GM23248 (cell line): ENCODE data around the gene ISYNA1. TPM values are rescaled to one million over a fixed set of nuclear protein-coding genes. Genes with fewer than 3 reads are reported as not detected.

Source experiments
- DNase-seq: peaks from one replicate; pipeline ENCODE4 v3.0.0-alpha.2; 2015
- H2AFZ ChIP-seq: fragments of 200-600 bp; sonication (generic); 2 replicates; pipeline ENCODE4 v1.6.1; 2016; ENCODE audit warnings: antibody characterized with exemption
- H3F3A ChIP-seq: fragments of 200-600 bp; sonication (generic); 2 replicates; pipeline ENCODE4 v1.6.1; 2016; ENCODE audit warnings: mild to moderate bottlenecking, antibody characterized with exemption, mixed run types; ENCODE audit not compliant: insufficient read depth
- H3K27ac ChIP-seq: fragments of 200-600 bp; sonication (generic); 2 replicates; pipeline ENCODE4 v1.5.1; 2016; ENCODE audit warnings: mild to moderate bottlenecking
- H3K27me3 ChIP-seq: fragments of 200-600 bp; sonication (generic); replicated peaks from 2 replicates; pipeline ENCODE4 v1.6.1; 2016; ENCODE audit warnings: mild to moderate bottlenecking; ENCODE audit not compliant: insufficient read depth
- H3K36me3 ChIP-seq: fragments of 200-600 bp; sonication (generic); 2 replicates; pipeline ENCODE4 v1.6.1; 2016; ENCODE audit warnings: low read depth, mild to moderate bottlenecking
- H3K4me1 ChIP-seq: fragments of 200-600 bp; sonication (generic); 2 replicates; pipeline ENCODE4 v1.6.1; 2016; ENCODE audit warnings: mild to moderate bottlenecking; ENCODE audit not compliant: insufficient read depth
- H3K4me2 ChIP-seq: fragments of 200-600 bp; sonication (generic); one replicate; pipeline ENCODE4 v1.6.1; 2016; ENCODE audit warnings: mild to moderate bottlenecking; ENCODE audit not compliant: unreplicated experiment
- H3K4me3 ChIP-seq: fragments of 200-600 bp; sonication (generic); 2 replicates; pipeline ENCODE4 v1.5.1; 2016; ENCODE audit warnings: mild to moderate bottlenecking
- H3K79me2 ChIP-seq: fragments of 200-600 bp; sonication (generic); 2 replicates; pipeline ENCODE4 v1.6.1; 2016; ENCODE audit warnings: mild to moderate bottlenecking; ENCODE audit not compliant: insufficient read depth
- H3K9ac ChIP-seq: fragments of 200-600 bp; sonication (generic); 2 replicates; pipeline ENCODE4 v1.6.1; 2016; ENCODE audit warnings: mild to moderate bottlenecking
- H3K9me2 ChIP-seq: fragments of 200-600 bp; sonication (generic); 2 replicates; pipeline ENCODE4 v1.6.1; 2016; ENCODE audit warnings: mixed run types, mild to moderate bottlenecking, moderate library complexity; ENCODE audit not compliant: insufficient read depth
- H3K9me3 ChIP-seq: fragments of 200-600 bp; sonication (generic); one replicate; pipeline ENCODE4 v1.6.1; 2017; ENCODE audit warnings: low read depth
- H4K20me1 ChIP-seq: fragments of 200-600 bp; sonication (generic); 2 replicates; pipeline ENCODE4 v1.6.0; 2016; ENCODE audit not compliant: insufficient read depth
- EZH2 ChIP-seq: fragments of 200-600 bp; sonication (generic); IDR thresholded peaks from 2 replicates; pipeline ENCODE4 v1.6.1; 2018; ENCODE audit warnings: antibody characterized with exemption, mild to moderate bottlenecking; ENCODE audit not compliant: insufficient read depth, poor library complexity, severe bottlenecking
- EZH2phosphoT487 ChIP-seq: fragments of 200-600 bp; sonication (generic); IDR thresholded peaks from 2 replicates; pipeline ENCODE4 v1.6.1; 2018; ENCODE audit warnings: antibody characterized with exemption, moderate library complexity, mild to moderate bottlenecking, low read depth; ENCODE audit not compliant: insufficient read depth
- WGBS, 2 experiments: methylation state at CpG; one replicate each; pipeline ENCODE4 v1.1.6; 2015 to 2017; ENCODE audit warnings: low lambda C conversion rate in 2 of 2, low coverage in 1 of 2; ENCODE audit errors: missing lambda C conversion rate in 2 of 2; 5-methylcytosine and 5-hydroxymethylcytosine counted together
- in situ Hi-C: fragments of 300-500 bp; cut with MboI; formaldehyde crosslinking; loops from 2 replicates; pipeline ENCODE4 v1.15.0; 2020
- microRNA-seq: library from miRNA; unstranded; fragments of <30 nt; microRNA quantifications from one replicate; pipeline ENCODE4, GENCODE V29; 2016; ENCODE audit warnings: borderline number of aligned reads
- polyA plus RNA-seq: library from polyadenylated mRNA; unstranded; fragments of >200 nt; fragmentation: Nextera tagmentation; extraction: Ambion mirVana; gene quantifications from 2 replicates; pipeline ENCODE4 v1.2.1, GENCODE V29; 2016
- small RNA-seq: library from RNA; depleted of rRNA; stranded (forward); fragments of <200 nt; gene quantifications from one replicate; pipeline ENCODE3, GENCODE V24; 2014; ENCODE audit warnings: low read depth, low replicate concordance
- total RNA-seq: library from RNA; depleted of rRNA; stranded (reverse); fragments of >200 nt; shearing (Covaris generic); gene quantifications from 2 replicates; pipeline ENCODE4 v1.2.3, GENCODE V29; 2014; rRNA removed

Gene ISYNA1
- total and polyA plus RNA-seq, 2 experiments from 2014 or later, result 5.5 to 17.2 TPM

DNA sequence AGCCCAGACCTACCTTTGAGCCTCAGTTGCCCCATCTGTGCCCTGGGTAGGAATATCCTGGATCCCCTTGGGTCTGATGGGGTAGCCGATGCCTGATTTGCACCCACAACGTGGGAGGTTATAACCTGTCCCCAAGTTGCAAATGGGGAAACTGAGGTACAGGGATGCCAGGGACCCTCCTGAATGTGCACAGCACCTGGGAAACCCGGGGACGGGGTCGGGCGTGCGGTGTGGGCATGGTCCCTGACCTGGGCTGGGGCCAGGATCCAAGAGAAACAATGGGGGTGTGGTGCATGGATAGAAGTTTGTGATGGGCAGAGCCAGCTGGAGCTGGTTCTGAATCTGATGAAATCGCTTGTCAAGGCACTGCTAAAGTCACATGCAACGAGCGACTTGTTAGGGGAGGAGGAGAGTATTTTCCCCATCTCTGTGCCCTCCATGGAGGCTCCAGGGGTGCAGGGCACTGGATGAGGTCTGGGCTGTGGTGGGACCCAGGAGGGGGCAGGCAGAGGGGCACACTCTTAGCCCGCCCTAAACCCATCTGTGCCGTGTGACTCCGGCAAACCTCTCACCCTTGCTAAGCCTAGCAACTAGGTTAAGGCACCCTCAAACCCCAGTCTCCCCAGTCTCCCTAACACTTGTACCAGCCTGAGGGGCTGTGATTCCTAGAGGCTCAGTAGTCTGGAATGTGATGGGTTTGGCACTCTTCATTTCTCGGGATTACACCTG lies 51.2 kb downstream of the ISYNA1 start:
- Histone ChIP-seq H3K27me3 (no peaks in the 10 kb centered on the region), H4K20me1 (no peaks in the 10 kb centered on the region), H3K36me3 (no peaks in the 10 kb centered on the region), H3K9me2 (no peaks in the 10 kb centered on the region), H3K4me3 (peak overlapping the region; percentile 75), H3K4me2 (peak overlapping the region; percentile 89), H3K4me1 (no peaks in the 10 kb centered on the region; the same call in 1 of the 2 replicates), H3K9me3 (no peaks in the 10 kb centered on the region), H3F3A (no peaks in the 10 kb centered on the region), H3K79me2 (no peaks in the 10 kb centered on the region), H3K27ac (peak overlapping the region; percentile 54), H2AFZ (peak overlapping the region; percentile 53), H3K9ac (peak overlapping the region; percentile 84)
- TF ChIP-seq EZH2phosphoT487 (no peak), EZH2 (no peak)
- 22 to 24% methylated on average over 14 of the region's 14 CpGs for whole genome bisulfite sequencing, 2 experiments
- DNase-seq, result peak; percentile 77
- in situ Hi-C loops, result no loop called here

DNA sequence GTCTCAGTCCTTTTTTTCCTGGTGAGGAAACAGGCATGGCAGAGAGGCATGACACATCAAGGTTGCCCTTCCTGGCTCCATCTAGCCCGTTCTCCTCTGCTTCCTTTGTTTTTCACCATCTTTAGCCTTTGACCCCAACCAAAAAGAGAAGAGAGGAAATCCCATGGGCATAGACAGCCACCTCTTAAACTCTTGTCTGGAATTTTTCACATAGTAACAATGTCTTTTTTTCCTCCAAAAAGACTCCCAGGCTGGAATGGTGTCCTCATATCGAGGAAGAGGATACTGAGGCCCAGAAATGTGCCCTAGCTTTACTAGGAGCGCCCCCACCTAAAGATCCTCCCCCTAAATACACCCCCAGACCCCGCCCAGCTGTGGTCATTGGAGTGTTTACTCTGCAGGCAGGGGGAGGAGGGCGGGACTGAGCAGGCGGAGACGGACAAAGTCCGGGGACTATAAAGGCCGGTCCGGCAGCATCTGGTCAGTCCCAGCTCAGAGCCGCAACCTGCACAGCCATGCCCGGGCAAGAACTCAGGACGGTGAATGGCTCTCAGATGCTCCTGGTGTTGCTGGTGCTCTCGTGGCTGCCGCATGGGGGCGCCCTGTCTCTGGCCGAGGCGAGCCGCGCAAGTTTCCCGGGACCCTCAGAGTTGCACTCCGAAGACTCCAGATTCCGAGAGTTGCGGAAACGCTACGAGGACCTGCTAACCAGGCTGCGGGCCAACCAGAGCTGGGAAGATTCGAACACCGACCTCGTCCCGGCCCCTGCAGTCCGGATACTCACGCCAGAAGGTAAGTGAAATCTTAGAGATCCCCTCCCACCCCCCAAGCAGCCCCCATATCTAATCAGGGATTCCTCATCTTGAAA lies 52.0 kb downstream of the ISYNA1 start, which contains the start of gene GDF15:
GDF15 (plus strand) TSS at position 484 of the 868 bp plus-strand sequence; CDS start at position 516, 32 bp downstream.
- H3K9me2 ChIP-seq, result no peaks in the 10 kb centered on the region
- H3K36me3 ChIP-seq, result no peaks in the 10 kb centered on the region
- peak; percentile 78 for DNase-seq
- 36 to 40% methylated on average over 33 of the region's 33 CpGs for WGBS, 2 experiments
- H3F3A ChIP-seq, result 0 out of 2 replicates have a peak, but pooled peaks cover under 1% of the 10 kb centered on the region
- no peak for TF ChIP-seq EZH2phosphoT487
- TF ChIP-seq EZH2, result no peak
- peak within 1 kb of the TSS; percentile 75 for H3K4me3 ChIP-seq
- H3K79me2 ChIP-seq, result no peaks in the 10 kb centered on the region
- in situ Hi-C loops, result no loop called here
- peak within 1 kb of the TSS; percentile 53 for H2AFZ ChIP-seq
- H3K27ac ChIP-seq, result peak within 1 kb of the TSS; percentile 54
- H4K20me1 ChIP-seq, result no peaks in the 10 kb centered on the region
- H3K4me2 ChIP-seq, result peak within 1 kb of the TSS; percentile 89
- peak within 1 kb of the TSS; percentile 84 for H3K9ac ChIP-seq
- no peaks in the 10 kb centered on the region for H3K27me3 ChIP-seq
- no peaks in the 10 kb centered on the region; the same call in 1 of the 2 replicates for H3K4me1 ChIP-seq
- no peaks in the 10 kb centered on the region for H3K9me3 ChIP-seq

DNA sequence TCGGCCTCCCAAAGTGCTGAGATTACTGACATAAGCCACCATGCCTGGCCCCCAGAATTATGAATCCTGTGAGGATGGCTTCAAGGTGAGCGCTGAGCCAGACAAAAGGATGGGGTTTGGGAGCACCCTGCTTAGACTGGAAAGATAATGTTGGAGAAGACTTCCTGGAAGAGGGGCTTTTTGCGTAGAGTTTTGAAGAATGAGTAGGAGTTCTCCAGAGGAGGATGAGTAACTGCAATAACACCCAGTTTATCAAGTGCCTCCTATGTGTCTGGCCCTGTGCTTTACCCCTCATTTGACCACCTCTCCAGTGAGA lies 52.6 kb downstream of the ISYNA1 start:
- no peaks in the 10 kb centered on the region for H3K27me3 ChIP-seq
- no peak for DNase-seq
- H4K20me1 ChIP-seq, result no peaks in the 10 kb centered on the region
- H3K9me2 ChIP-seq, result no peaks in the 10 kb centered on the region
- H3K9ac ChIP-seq, result no peak overlapping the region
- no peaks in the 10 kb centered on the region for H3K36me3 ChIP-seq
- H3K79me2 ChIP-seq, result no peaks in the 10 kb centered on the region
- peaks cover 5% of the 10 kb centered on the region for H3K4me1 ChIP-seq
- no peak overlapping the region for H3K4me3 ChIP-seq
- TF ChIP-seq EZH2phosphoT487, result no peak
- TF ChIP-seq EZH2, result no peak
- in situ Hi-C loops, result no loop called here
- no peaks in the 10 kb centered on the region for H3K9me3 ChIP-seq
- no peak overlapping the region for H2AFZ ChIP-seq
- H3K27ac ChIP-seq, result no peak overlapping the region
- WGBS, 2 experiments, result 92 to 100% methylated on average over 3 of the region's 3 CpGs
- H3F3A ChIP-seq, result 0 out of 2 replicates have a peak, but pooled peaks cover 4% of the 10 kb centered on the region
- H3K4me2 ChIP-seq, result no peak overlapping the region

DNA sequence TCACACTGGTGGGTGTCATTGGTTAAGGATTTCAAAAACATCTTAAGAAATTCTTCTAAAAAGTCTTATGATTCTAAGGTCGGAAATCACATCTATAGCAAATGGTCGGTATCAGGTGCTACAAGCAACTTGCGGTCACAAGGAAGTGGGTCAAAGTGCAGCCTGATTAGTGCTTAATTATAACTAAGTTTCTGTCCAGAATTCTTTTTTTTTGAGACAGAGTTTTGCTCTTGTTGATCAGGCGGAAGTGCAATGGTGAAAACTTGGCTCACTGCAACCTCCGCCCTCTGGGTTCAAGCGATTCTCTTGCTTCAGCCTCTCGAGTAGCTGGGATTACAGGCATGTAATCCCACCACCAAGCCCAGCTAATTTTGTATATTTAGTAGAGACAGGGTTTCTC lies 53.2 kb downstream of the ISYNA1 start:
- in situ Hi-C loops, result no loop called here
- no peak for DNase-seq
- Histone ChIP-seq H3K79me2 (no peaks in the 10 kb centered on the region), H3K4me1 (peaks cover 9% of the 10 kb centered on the region), H3F3A (peaks cover 7% of the 10 kb centered on the region; the same call in 1 of the 2 replicates), H3K36me3 (no peaks in the 10 kb centered on the region), H3K4me2 (no peak overlapping the region), H4K20me1 (no peaks in the 10 kb centered on the region), H3K9ac (no peak overlapping the region), H3K27me3 (no peaks in the 10 kb centered on the region), H3K27ac (no peak overlapping the region), H3K9me2 (no peaks in the 10 kb centered on the region), H3K9me3 (no peaks in the 10 kb centered on the region), H3K4me3 (no peak overlapping the region), H2AFZ (no peak overlapping the region)
- 81 to 82% methylated on average over 7 of the region's 7 CpGs for WGBS, 2 experiments
- no peak for TF ChIP-seq EZH2phosphoT487
- TF ChIP-seq EZH2, result no peak

Small RNA genes within 50 kb of the gene (microRNA-seq; reads per million reads assigned to microRNA genes)
- not detected for gene MIR3189

Small RNA genes within 50 kb of the gene (small RNA-seq; reads per million reads assigned to genes)
- gene MIR3189, result not detected

Other genes with a start within 250 kb of the ISYNA1 start
- 43.2 and 69.4 TPM in 2 replicates for gene MPV17L2, start 244.9 kb downstream of the ISYNA1 start, total RNA-seq
- gene MPV17L2, start 244.9 kb downstream of the ISYNA1 start, polyA plus RNA-seq, result 21.0 and 22.4 TPM in 2 replicates
- gene RAB3A, start 234.1 kb downstream of the ISYNA1 start, total RNA-seq, result 1.4 and 1.8 TPM in 2 replicates
- 1.9 and 2.0 TPM in 2 replicates for gene RAB3A, start 234.1 kb downstream of the ISYNA1 start, polyA plus RNA-seq
- gene PDE4C, start 211.7 kb downstream of the ISYNA1 start, total RNA-seq, result under 0.01 and 0.22 TPM in 2 replicates
- 0.40 and 1.0 TPM in 2 replicates for gene PDE4C, start 211.7 kb downstream of the ISYNA1 start, polyA plus RNA-seq
- 0.11 and 0.25 TPM in 2 replicates for gene IQCN, start 163.7 kb downstream of the ISYNA1 start, total RNA-seq
- gene IQCN, start 163.7 kb downstream of the ISYNA1 start, polyA plus RNA-seq, result 0.16 and 0.33 TPM in 2 replicates
- 123 and 172 TPM in 2 replicates for gene JUND, start 156.5 kb downstream of the ISYNA1 start, total RNA-seq
- 15.3 and 17.9 TPM in 2 replicates for gene JUND, start 156.5 kb downstream of the ISYNA1 start, polyA plus RNA-seq
- 167 and 203 TPM in 2 replicates for gene LSM4, start 115.1 kb downstream of the ISYNA1 start, total RNA-seq
- gene LSM4, start 115.1 kb downstream of the ISYNA1 start, polyA plus RNA-seq, result 200 and 208 TPM in 2 replicates
- 12.0 and 20.5 TPM in 2 replicates for gene PGPEP1, start 97.5 kb downstream of the ISYNA1 start, total RNA-seq
- 9.4 and 14.5 TPM in 2 replicates for gene PGPEP1, start 97.5 kb downstream of the ISYNA1 start, polyA plus RNA-seq
- gene GDF15, start 52.0 kb downstream of the ISYNA1 start, total RNA-seq, result 27.7 and 33.3 TPM in 2 replicates
- 32.7 and 36.0 TPM in 2 replicates for gene GDF15, start 52.0 kb downstream of the ISYNA1 start, polyA plus RNA-seq
- gene LRRC25, start 40.5 kb downstream of the ISYNA1 start, total RNA-seq, result not detected in 2 replicates
- not detected in 2 replicates for gene LRRC25, start 40.5 kb downstream of the ISYNA1 start, polyA plus RNA-seq
- gene SSBP4, start 18.7 kb downstream of the ISYNA1 start, total RNA-seq, result 156 and 169 TPM in 2 replicates
- 46.5 and 46.9 TPM in 2 replicates for gene SSBP4, start 18.7 kb downstream of the ISYNA1 start, polyA plus RNA-seq
- gene ELL, start 83.9 kb upstream of the ISYNA1 start, total RNA-seq, result 22.1 and 24.2 TPM in 2 replicates
- gene ELL, start 83.9 kb upstream of the ISYNA1 start, polyA plus RNA-seq, result 16.4 and 17.1 TPM in 2 replicates
- gene FKBP8, start 105.4 kb upstream of the ISYNA1 start, total RNA-seq, result 419 and 466 TPM in 2 replicates
- 195 and 208 TPM in 2 replicates for gene FKBP8, start 105.4 kb upstream of the ISYNA1 start, polyA plus RNA-seq
- gene KXD1, start 119.7 kb upstream of the ISYNA1 start, total RNA-seq, result 91.2 and 110 TPM in 2 replicates
- gene KXD1, start 119.7 kb upstream of the ISYNA1 start, polyA plus RNA-seq, result 129 and 135 TPM in 2 replicates
- 647 and 755 TPM in 2 replicates for gene UBA52, start 133.7 kb upstream of the ISYNA1 start, total RNA-seq
- 708 and 711 TPM in 2 replicates for gene UBA52, start 133.7 kb upstream of the ISYNA1 start, polyA plus RNA-seq
- 79.9 and 133 TPM in 2 replicates for gene REX1BD, start 150.7 kb upstream of the ISYNA1 start, total RNA-seq
- gene REX1BD, start 150.7 kb upstream of the ISYNA1 start, polyA plus RNA-seq, result 103 and 105 TPM in 2 replicates
- 40.0 and 59.2 TPM in 2 replicates for gene CRLF1, start 168.7 kb upstream of the ISYNA1 start, total RNA-seq
- gene CRLF1, start 168.7 kb upstream of the ISYNA1 start, polyA plus RNA-seq, result 8.6 and 9.9 TPM in 2 replicates
- gene TMEM59L, start 174.7 kb upstream of the ISYNA1 start, total RNA-seq, result 0.13 and 0.97 TPM in 2 replicates
- gene TMEM59L, start 174.7 kb upstream of the ISYNA1 start, polyA plus RNA-seq, result 2.1 and 3.4 TPM in 2 replicates
- 5.7 and 6.4 TPM in 2 replicates for gene KLHL26, start 198.9 kb upstream of the ISYNA1 start, total RNA-seq
- gene KLHL26, start 198.9 kb upstream of the ISYNA1 start, polyA plus RNA-seq, result 2.8 and 2.9 TPM in 2 replicates
- gene CRTC1, start 245.5 kb upstream of the ISYNA1 start, total RNA-seq, result 1.2 and 1.4 TPM in 2 replicates
- 4.0 and 5.1 TPM in 2 replicates for gene CRTC1, start 245.5 kb upstream of the ISYNA1 start, polyA plus RNA-seq